GM12878 (cell line): ENCODE results near the gene FLT1. TPM values are rescaled to one million over a fixed set of nuclear protein-coding genes. Genes with fewer than 3 reads are reported as not detected.

Experiments used
- ATAC-seq: fragments of 200-7000 bp; cut with Tn5 transposase; 3 replicates; pipeline ENCODE4 v1.9.1; 2020; ENCODE audit warnings: mild to moderate bottlenecking, moderate library complexity
- BruUV-seq: library from RNA; stranded (reverse); fragments of 400-500 nt; replicated peaks from 2 replicates; lab custom pipeline; 2021; lab: Mats Ljungman, UMichigan
- CTCF ChIA-PET: fragments of 300-600 bp; sonication (Branson Sonifier 250); formaldehyde crosslinking; extraction: SDS; loops from one replicate; lab custom pipeline; 2021; ENCODE audit warnings: inconsistent platforms; lab: Yijun Ruan, JAX
- POLR2A ChIA-PET: fragments of 350-600 bp; formaldehyde crosslinking; extraction: SDS; loops from one replicate; lab custom pipeline; 2021; ENCODE audit warnings: inconsistent platforms; lab: Charles Lee
- RAD21 ChIA-PET: fragments of 300-600 bp; sonication (Branson Sonifier 250); formaldehyde crosslinking; loops from one replicate; lab custom pipeline; 2023; ENCODE audit warnings: antibody characterized with exemption; ENCODE audit not compliant: unreplicated experiment; lab: Charles Lee
- SMC1A ChIA-PET: fragments of 300-600 bp; sonication (Branson Sonifier 250); formaldehyde crosslinking; loops from one replicate; lab custom pipeline; 2023; ENCODE audit not compliant: unreplicated experiment, uncharacterized antibody; lab: Charles Lee
- DNase-seq: peaks from one replicate; pipeline ENCODE4 v3.0.0-alpha.2; 2011; ENCODE audit warnings: low read depth, low spot score
- FAIRE-seq: peaks from 3 replicates; lab custom pipeline; 2011; peaks lifted over from hg19 to GRCh38; lab: Jason Lieb, UNC
- H2AFZ ChIP-seq: 2 replicates; pipeline ENCODE4 v1.6.0; 2011; ENCODE audit warnings: low read depth, low read length, control low read depth; ENCODE audit not compliant: control insufficient read depth
- H3K27ac ChIP-seq: 2 replicates; pipeline ENCODE4 v1.5.1; 2011; ENCODE audit warnings: control low read depth; ENCODE audit not compliant: control insufficient read depth, insufficient read depth
- H3K27me3 ChIP-seq, 2 experiments: replicated peaks in 1 of 2; 2 replicates each; pipeline versions ENCODE4 v1.6.0 to v1.6.1; 2011; ENCODE audit warnings: low read length in 1 of 2; ENCODE audit not compliant: control insufficient read depth in 2 of 2, insufficient read depth in 2 of 2
- H3K36me3 ChIP-seq, 2 experiments: 2 replicates each; pipeline ENCODE4 v1.5.1; 2011; ENCODE audit warnings: low read length in 1 of 2; ENCODE audit not compliant: control insufficient read depth in 2 of 2, insufficient read depth in 2 of 2
- H3K4me1 ChIP-seq: 2 replicates; pipeline ENCODE4 v1.6.1; 2011; ENCODE audit warnings: mild to moderate bottlenecking, low read length, moderate library complexity, mixed read lengths; ENCODE audit not compliant: control insufficient read depth, insufficient read depth
- H3K4me2 ChIP-seq: 2 replicates; pipeline ENCODE4 v1.6.0; 2011; ENCODE audit warnings: control low read depth; ENCODE audit not compliant: control insufficient read depth, insufficient read depth
- H3K4me3 ChIP-seq: fragments of 200-600 bp; sonication (generic); 2 replicates; pipeline ENCODE4 v1.5.1; 2016
- H3K79me2 ChIP-seq: 2 replicates; pipeline ENCODE4 v1.6.0; 2011; ENCODE audit warnings: low read length; ENCODE audit not compliant: control insufficient read depth, insufficient read depth
- H3K9ac ChIP-seq: 2 replicates; pipeline ENCODE4 v1.8.0; 2011; ENCODE audit warnings: low read length, control low read depth, mixed read lengths; ENCODE audit not compliant: control insufficient read depth, insufficient read depth
- H3K9me3 ChIP-seq: replicated peaks from 3 replicates; pipeline ENCODE4 v1.5.1; 2011; ENCODE audit warnings: mild to moderate bottlenecking, low read length; ENCODE audit not compliant: control insufficient read depth, insufficient read depth
- H4K20me1 ChIP-seq: 2 replicates; pipeline ENCODE4 v1.6.0; 2011; ENCODE audit not compliant: control insufficient read depth, insufficient read depth
- BCL11A ChIP-seq: IDR thresholded peaks from 2 replicates; pipeline ENCODE4 v1.6.1; 2011; ENCODE audit warnings: low read depth, low read length
- BHLHE40 ChIP-seq, 2 experiments: fragments of 450-650 bp in 1 of 2; IDR thresholded peaks; 2 replicates each; pipeline ENCODE4 v1.6.1; 2011 to 2017; ENCODE audit warnings: low read depth in 2 of 2, borderline replicate concordance in 1 of 2, improper control_type of control experiment in 1 of 2, low read length in 1 of 2, mild to moderate bottlenecking in 1 of 2
- KAT2A ChIP-seq: conservative IDR thresholded peaks from 2 replicates; pipeline ENCODE4 v1.6.1; 2011; ENCODE audit warnings: low read depth, low read length; ENCODE audit not compliant: control insufficient read depth
- MTA2 ChIP-seq: fragments of 450-650 bp; IDR thresholded peaks from 2 replicates; pipeline ENCODE4 v1.6.1; 2016; ENCODE audit warnings: low read depth, mild to moderate bottlenecking, moderate library complexity
- MYB ChIP-seq: fragments of 150-350 bp; IDR thresholded peaks from 2 replicates; pipeline ENCODE4 v1.6.1; 2014; ENCODE audit warnings: mild to moderate bottlenecking, low read depth, low read length, borderline replicate concordance
- NRF1 ChIP-seq: conservative IDR thresholded peaks from 2 replicates; pipeline ENCODE4 v1.6.1; 2011; ENCODE audit warnings: mild to moderate bottlenecking, low read depth, low read length, improper control_type of control experiment
- PAX8 ChIP-seq: fragments of 450-650 bp; IDR thresholded peaks from 2 replicates; pipeline ENCODE4 v1.6.1; 2017; ENCODE audit warnings: mild to moderate bottlenecking, moderate library complexity
- SIX5 ChIP-seq: IDR thresholded peaks from 2 replicates; pipeline ENCODE4 v1.6.1; 2011; ENCODE audit warnings: mild to moderate bottlenecking, low read depth, low read length, moderate library complexity; ENCODE audit not compliant: severe bottlenecking
- SMAD1 ChIP-seq: fragments of 450-650 bp; IDR thresholded peaks from 2 replicates; pipeline ENCODE4 v1.6.1; 2018; ENCODE audit warnings: mild to moderate bottlenecking, low read depth; ENCODE audit not compliant: partially characterized antibody
- SREBF2 ChIP-seq: IDR thresholded peaks from 2 replicates; pipeline ENCODE4 v1.6.1; 2012; ENCODE audit warnings: mild to moderate bottlenecking, low read length
- TCF3 ChIP-seq: IDR thresholded peaks from 2 replicates; pipeline ENCODE4 v1.6.1; 2012; ENCODE audit warnings: low read depth, mild to moderate bottlenecking, low read length, borderline replicate concordance; ENCODE audit not compliant: insufficient read depth
- YBX1 ChIP-seq: fragments of 450-650 bp; IDR thresholded peaks from 2 replicates; pipeline ENCODE4 v1.6.1; 2016; ENCODE audit warnings: antibody characterized with exemption
- WGBS: methylation state at CpG from one replicate; pipeline ENCODE4 v1.1.6; 2016; ENCODE audit warnings: low lambda C conversion rate; ENCODE audit not compliant: insufficient replicate concordance, insufficient coverage; ENCODE audit errors: missing lambda C conversion rate; 5-methylcytosine and 5-hydroxymethylcytosine counted together
- in situ Hi-C: fragments of 300-500 bp; cut with MboI; formaldehyde crosslinking; loops from 9 replicates; pipeline ENCODE4 v1.14.3; 2018; ENCODE audit warnings: mixed read lengths
- intact Hi-C: fragments of 100-400 bp; cut with micrococcal nuclease; formaldehyde crosslinking; loops from one replicate; pipeline ENCODE4 v1.14.2; 2022; ENCODE audit not compliant: unreplicated experiment
- polyA plus RNA-seq, 11 experiments: library from polyadenylated mRNA; depleted of rRNA in 4 of 11; unstranded in 6 of 11; stranded (reverse) in 5 of 11; fragments of >200 nt; fragmentation: Nextera tagmentation in 4 of 11; fragmentation: Illumina TruSeq in 1 of 11; extraction: Ambion mirVana in 4 of 11; extraction: Trizol in 1 of 11; gene quantifications; 1 replicate in 1 of 11; 2 replicates in 10 of 11; pipeline versions ENCODE4 v1.2.1 to v1.2.3, GENCODE V29; 2011 to 2016; ENCODE audit warnings: inconsistent platforms in 2 of 11, missing spikeins in 2 of 11, low read depth in 1 of 11
- total RNA-seq, 4 experiments: library from RNA; depleted of rRNA in 3 of 4; stranded (reverse); fragments of >200 nt in 3 of 4; fragmentation: Illumina TruSeq in 1 of 4; extraction: Trizol in 1 of 4; gene quantifications; 2 replicates each; pipeline versions ENCODE4 v1.2.1 to v1.2.3, GENCODE V29; 2013 to 2021
- TF ChIP-seq, protein P1 (sequence below): fragments of 450-650 bp; IDR thresholded peaks from 2 replicates; pipeline ENCODE4 v1.6.1; 2017; ENCODE audit warnings: mild to moderate bottlenecking
- TF ChIP-seq, protein P2 (sequence below): fragments of 450-650 bp; formaldehyde crosslinking; IDR thresholded peaks from 2 replicates; pipeline ENCODE4 v1.4.0; 2022; ENCODE audit warnings: mild to moderate bottlenecking, moderate library complexity
- TF ChIP-seq, protein P3 (sequence below): IDR thresholded peaks from 2 replicates; pipeline ENCODE4 v1.6.1; 2011; ENCODE audit warnings: low read depth, low read length, improper control_type of control experiment, borderline replicate concordance

FLT1 gene
- total and polyA plus RNA-seq, 10 of the 15 experiments (the other 5 are each of a cell fraction or from before 2014, with no cell fraction given), result 0.55 to 5.6 (median 0.84) TPM

DNA sequence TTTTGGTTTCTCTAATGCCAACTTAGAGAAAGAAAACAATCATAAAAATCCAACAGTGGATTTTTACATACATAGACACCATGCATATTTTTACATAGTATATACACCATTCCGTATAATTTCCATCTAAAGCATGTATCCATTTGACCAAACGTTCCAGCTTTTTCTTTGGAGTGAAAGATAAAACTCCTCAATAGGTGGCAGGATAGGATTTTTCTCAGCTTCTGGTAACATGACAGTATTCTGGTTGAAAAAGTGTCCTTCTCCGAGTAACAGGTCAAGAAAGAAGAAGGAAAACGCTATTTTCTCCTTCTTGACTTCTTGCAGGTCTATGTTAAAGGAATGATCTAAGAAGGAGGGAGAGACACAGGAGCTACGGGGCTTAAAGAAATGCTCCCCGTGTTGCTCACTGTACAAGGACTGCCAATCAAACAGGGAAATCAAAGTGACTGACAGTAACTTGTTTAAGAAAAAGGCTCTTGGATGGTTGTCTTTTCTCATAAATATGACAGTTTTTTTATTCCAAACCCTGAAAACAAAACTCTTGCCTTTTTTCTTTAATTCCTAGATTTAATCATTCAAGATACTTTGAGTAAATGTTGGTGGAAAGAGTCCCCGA is 11.5 kb downstream of the FLT1 start:
- Histone ChIP-seq H3K27ac (no peak overlapping the region), H3K27me3 (no peaks in the 10 kb centered on the region), H3K4me3 (no peak overlapping the region), H3K4me1 (no peaks in the 10 kb centered on the region), H3K79me2 (no peaks in the 10 kb centered on the region), H3K36me3 (no peaks in the 10 kb centered on the region), H4K20me1 (no peaks in the 10 kb centered on the region), H3K9ac (no peak overlapping the region), H3K9me3 (no peaks in the 10 kb centered on the region), H3K4me2 (no peak overlapping the region), H2AFZ (no peak overlapping the region)
- 35% methylated on average over 7 of the region's 7 CpGs for WGBS
- RAD21 ChIA-PET, result no interaction called here
- POLR2A ChIA-PET, result no interaction called here
- FAIRE-seq (no peak), DNase-seq (no peak), ATAC-seq (no peak)
- SMC1A ChIA-PET, result no interaction called here
- in situ Hi-C loops (no loop called here), intact Hi-C loops (no loop called here)
- BruUV-seq, result no TSS peak
- CTCF ChIA-PET, result interaction anchor here (0.7 to 1.6 kb wide), 3 partner anchors 140 to 159 kb away, joined by 3 to 4 read pairs (median 4); no protein-coding TSS in a partner anchor
- no peak for TF ChIP-seq BCL11A
- TF ChIP-seq SREBF2, result no peak
- TF ChIP-seq TCF3, result no peak
- no peak for TF ChIP-seq KAT2A
- no peak for TF ChIP-seq BHLHE40 (IDR thresholded peaks at IDR 0.05; ENCODE audit: borderline replicate concordance in 1 of 2, low read depth in 2 of 2, low read length in 1 of 2)
- TF ChIP-seq YBX1, result no peak
- TF ChIP-seq, protein P1, sequence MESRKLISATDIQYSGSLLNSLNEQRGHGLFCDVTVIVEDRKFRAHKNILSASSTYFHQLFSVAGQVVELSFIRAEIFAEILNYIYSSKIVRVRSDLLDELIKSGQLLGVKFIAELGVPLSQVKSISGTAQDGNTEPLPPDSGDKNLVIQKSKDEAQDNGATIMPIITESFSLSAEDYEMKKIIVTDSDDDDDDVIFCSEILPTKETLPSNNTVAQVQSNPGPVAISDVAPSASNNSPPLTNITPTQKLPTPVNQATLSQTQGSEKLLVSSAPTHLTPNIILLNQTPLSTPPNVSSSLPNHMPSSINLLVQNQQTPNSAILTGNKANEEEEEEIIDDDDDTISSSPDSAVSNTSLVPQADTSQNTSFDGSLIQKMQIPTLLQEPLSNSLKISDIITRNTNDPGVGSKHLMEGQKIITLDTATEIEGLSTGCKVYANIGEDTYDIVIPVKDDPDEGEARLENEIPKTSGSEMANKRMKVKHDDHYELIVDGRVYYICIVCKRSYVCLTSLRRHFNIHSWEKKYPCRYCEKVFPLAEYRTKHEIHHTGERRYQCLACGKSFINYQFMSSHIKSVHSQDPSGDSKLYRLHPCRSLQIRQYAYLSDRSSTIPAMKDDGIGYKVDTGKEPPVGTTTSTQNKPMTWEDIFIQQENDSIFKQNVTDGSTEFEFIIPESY, result no peak
- no peak for TF ChIP-seq PAX8
- no peak for TF ChIP-seq MYB
- no peak for TF ChIP-seq SIX5
- TF ChIP-seq SMAD1, result no peak
- TF ChIP-seq, protein P2, sequence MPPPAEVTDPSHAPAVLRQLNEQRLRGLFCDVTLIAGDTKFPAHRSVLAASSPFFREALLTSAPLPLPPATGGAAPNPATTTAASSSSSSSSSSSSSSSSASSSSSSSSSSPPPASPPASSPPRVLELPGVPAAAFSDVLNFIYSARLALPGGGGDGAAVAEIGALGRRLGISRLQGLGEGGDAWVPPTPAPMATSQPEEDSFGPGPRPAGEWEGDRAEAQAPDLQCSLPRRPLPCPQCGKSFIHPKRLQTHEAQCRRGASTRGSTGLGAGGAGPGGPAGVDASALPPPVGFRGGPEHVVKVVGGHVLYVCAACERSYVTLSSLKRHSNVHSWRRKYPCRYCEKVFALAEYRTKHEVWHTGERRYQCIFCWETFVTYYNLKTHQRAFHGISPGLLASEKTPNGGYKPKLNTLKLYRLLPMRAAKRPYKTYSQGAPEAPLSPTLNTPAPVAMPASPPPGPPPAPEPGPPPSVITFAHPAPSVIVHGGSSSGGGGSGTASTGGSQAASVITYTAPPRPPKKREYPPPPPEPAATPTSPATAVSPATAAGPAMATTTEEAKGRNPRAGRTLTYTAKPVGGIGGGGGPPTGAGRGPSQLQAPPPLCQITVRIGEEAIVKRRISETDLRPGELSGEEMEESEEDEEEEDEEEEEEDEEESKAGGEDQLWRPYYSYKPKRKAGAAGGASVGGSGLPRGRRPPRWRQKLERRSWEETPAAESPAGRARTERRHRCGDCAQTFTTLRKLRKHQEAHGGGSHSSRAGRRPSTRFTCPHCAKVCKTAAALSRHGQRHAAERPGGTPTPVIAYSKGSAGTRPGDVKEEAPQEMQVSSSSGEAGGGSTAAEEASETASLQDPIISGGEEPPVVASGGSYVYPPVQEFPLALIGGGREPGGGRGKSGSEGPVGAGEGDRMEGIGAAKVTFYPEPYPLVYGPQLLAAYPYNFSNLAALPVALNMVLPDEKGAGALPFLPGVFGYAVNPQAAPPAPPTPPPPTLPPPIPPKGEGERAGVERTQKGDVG, result no peak
- no peak for TF ChIP-seq MTA2
- TF ChIP-seq, protein P3, sequence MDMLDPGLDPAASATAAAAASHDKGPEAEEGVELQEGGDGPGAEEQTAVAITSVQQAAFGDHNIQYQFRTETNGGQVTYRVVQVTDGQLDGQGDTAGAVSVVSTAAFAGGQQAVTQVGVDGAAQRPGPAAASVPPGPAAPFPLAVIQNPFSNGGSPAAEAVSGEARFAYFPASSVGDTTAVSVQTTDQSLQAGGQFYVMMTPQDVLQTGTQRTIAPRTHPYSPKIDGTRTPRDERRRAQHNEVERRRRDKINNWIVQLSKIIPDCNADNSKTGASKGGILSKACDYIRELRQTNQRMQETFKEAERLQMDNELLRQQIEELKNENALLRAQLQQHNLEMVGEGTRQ, result no peak
- no peak for TF ChIP-seq NRF1
